A549 (cell line): Measurements from ENCODE around the gene TRIAP1. TPM values are rescaled to one million over a fixed set of nuclear protein-coding genes. Genes with fewer than 3 reads are reported as not detected.
A peak's percentile ranks its signal among the peaks of the same experiment; 100 is the strongest.

Experiments used
- ATAC-seq, 2 experiments: fragments of 200-7000 bp in 1 of 2; fragments of >200 bp in 1 of 2; cut with Nextera tagmentation in 1 of 2; cut with Tn5 transposase in 1 of 2; 3 replicates each; pipeline versions ENCODE4 v1.8.0 to v1.9.1; 2018 to 2020; ENCODE audit warnings: mild to moderate bottlenecking in 1 of 2, moderate library complexity in 1 of 2
- CTCF ChIA-PET: fragments of 300-600 bp; sonication (Branson Sonifier 250); formaldehyde crosslinking; extraction: SDS; loops from one replicate; lab custom pipeline; 2021; ENCODE audit warnings: antibody characterized with exemption, inconsistent platforms; lab: Yijun Ruan, JAX
- POLR2A ChIA-PET: fragments of 350-600 bp; formaldehyde crosslinking; extraction: SDS; loops from one replicate; lab custom pipeline; 2021; ENCODE audit warnings: antibody characterized with exemption, inconsistent platforms; lab: Yijun Ruan, JAX
- DNase-seq, 2 experiments: peaks; one replicate each; pipeline versions ENCODE4 v3.0.0 to v3.0.0-alpha.2; 2011 to 2016; ENCODE audit warnings: low read depth in 1 of 2, low spot score in 1 of 2
- FAIRE-seq: peaks from 2 replicates; lab custom pipeline; 2011; peaks lifted over from hg19 to GRCh38; lab: Jason Lieb, UNC
- H3K27ac ChIP-seq, 2 experiments: fragments of >200 bp; sonication (Bioruptor Twin); formaldehyde crosslinking; 3 replicates each; pipeline ENCODE4 v1.5.1; 2016 to 2017
- H3K4me1 ChIP-seq: fragments of >200 bp; sonication (Bioruptor Twin); formaldehyde crosslinking; 3 replicates; pipeline ENCODE4 v1.6.1; 2016
- H3K4me2 ChIP-seq: fragments of >200 bp; sonication (Bioruptor Twin); formaldehyde crosslinking; 3 replicates; pipeline ENCODE4 v1.6.1; 2016
- H3K4me3 ChIP-seq: fragments of >200 bp; sonication (Bioruptor Twin); formaldehyde crosslinking; 3 replicates; pipeline ENCODE4 v1.5.1; 2016
- H3K9me3 ChIP-seq: fragments of >200 bp; sonication (Bioruptor Twin); formaldehyde crosslinking; 3 replicates; pipeline ENCODE4 v1.6.1; 2016
- CEBPB ChIP-seq, 2 experiments: fragments of >200 bp in 1 of 2; sonication (Bioruptor Twin) in 1 of 2; formaldehyde crosslinking in 1 of 2; IDR thresholded peaks; 2 replicates each; pipeline ENCODE4 v1.6.1; 2012 to 2016
- EHMT2 ChIP-seq: fragments of 200-600 bp; sonication (generic); IDR thresholded peaks from 2 replicates; pipeline ENCODE4 v1.6.1; 2016; ENCODE audit warnings: antibody characterized with exemption, low read depth, mild to moderate bottlenecking, moderate library complexity
- HOXA7 ChIP-seq: fragments of 250-450 bp; sonication (Bioruptor Pico); IDR thresholded peaks from 2 replicates; pipeline ENCODE4 v1.5.0; 2020; ENCODE audit warnings: mild to moderate bottlenecking, moderate library complexity
- HOXB5 ChIP-seq: fragments of 250-450 bp; sonication (Bioruptor Pico); IDR thresholded peaks from 2 replicates; pipeline ENCODE4 v1.5.0; 2020; ENCODE audit warnings: mild to moderate bottlenecking, moderate library complexity
- MAFK ChIP-seq: fragments of 450-650 bp; IDR thresholded peaks from 2 replicates; pipeline ENCODE4 v1.6.1; 2014; ENCODE audit not compliant: partially characterized antibody
- MAZ ChIP-seq: fragments of 150-350 bp; IDR thresholded peaks from 2 replicates; pipeline ENCODE4 v1.6.1; 2014; ENCODE audit warnings: antibody characterized with exemption, low read depth, low read length, borderline replicate concordance
- MYC ChIP-seq: IDR thresholded peaks from 2 replicates; pipeline ENCODE4 v1.6.1; 2012; ENCODE audit warnings: mild to moderate bottlenecking, inconsistent platforms, low read length, improper control_type of control experiment, borderline replicate concordance
- PHF8 ChIP-seq: fragments of 200-600 bp; sonication (generic); IDR thresholded peaks from 2 replicates; pipeline ENCODE4 v1.6.1; 2016; ENCODE audit warnings: low read depth, mild to moderate bottlenecking, antibody characterized with exemption, moderate library complexity, borderline replicate concordance
- RAD21 ChIP-seq, 2 experiments: fragments of >200 bp in 1 of 2; sonication (Bioruptor Twin) in 1 of 2; formaldehyde crosslinking in 1 of 2; IDR thresholded peaks in 1 of 2; conservative IDR thresholded peaks in 1 of 2; 2 replicates in 1 of 2; 3 replicates in 1 of 2; pipeline ENCODE4 v1.6.1; 2012 to 2018; ENCODE audit warnings: inconsistent platforms in 1 of 2
- RCOR1 ChIP-seq: fragments of 150-350 bp; IDR thresholded peaks from 2 replicates; pipeline ENCODE4 v1.6.1; 2014; ENCODE audit warnings: antibody characterized with exemption, low read length, low read depth
- SMC3 ChIP-seq: fragments of >200 bp; sonication (Bioruptor Twin); formaldehyde crosslinking; IDR thresholded peaks from 3 replicates; pipeline ENCODE4 v1.6.1; 2018; ENCODE audit warnings: inconsistent platforms
- TFCP2L1 ChIP-seq: fragments of 250-450 bp; sonication (Bioruptor Pico); IDR thresholded peaks from 2 replicates; pipeline ENCODE4 v1.5.0; 2021; ENCODE audit warnings: mild to moderate bottlenecking
- ZFP36 ChIP-seq: fragments of 450-650 bp; IDR thresholded peaks from 2 replicates; pipeline ENCODE4 v1.6.1; 2014; ENCODE audit warnings: borderline replicate concordance; ENCODE audit not compliant: partially characterized antibody
- WGBS: methylation state at CpG from one replicate; pipeline ENCODE4 v1.1.6; 2017; ENCODE audit errors: missing lambda C conversion rate; 5-methylcytosine and 5-hydroxymethylcytosine counted together
- polyA plus RNA-seq, 4 experiments: library from polyadenylated mRNA; depleted of rRNA in 3 of 4; stranded (reverse); fragments of >200 nt; fragmentation: RNase III in 1 of 4; extraction: RNeasy Plus Mini Kit Qiagen cat#74134 plus additional on column Dnase treatment in 1 of 4; gene quantifications; 2 replicates in 3 of 4; 3 replicates in 1 of 4; pipeline ENCODE4 v1.2.3, GENCODE V29; 2011 to 2017
- TF ChIP-seq, protein P1 (sequence below): fragments of >200 bp; sonication (Bioruptor Twin); formaldehyde crosslinking; IDR thresholded peaks from 3 replicates; pipeline ENCODE4 v1.5.1; 2016
- TF ChIP-seq, protein P2 (sequence below): IDR thresholded peaks from 2 replicates; pipeline ENCODE4 v1.6.1; 2012
- TF ChIP-seq, protein P3 (sequence below): fragments of 450-650 bp; IDR thresholded peaks from 2 replicates; pipeline ENCODE4 v1.6.1; 2014; ENCODE audit warnings: antibody characterized with exemption

Gene TRIAP1
- polyA plus RNA-seq, 2 of the 4 experiments (the other 2 are of a cell fraction), result 70.9 to 114 TPM

DNA sequence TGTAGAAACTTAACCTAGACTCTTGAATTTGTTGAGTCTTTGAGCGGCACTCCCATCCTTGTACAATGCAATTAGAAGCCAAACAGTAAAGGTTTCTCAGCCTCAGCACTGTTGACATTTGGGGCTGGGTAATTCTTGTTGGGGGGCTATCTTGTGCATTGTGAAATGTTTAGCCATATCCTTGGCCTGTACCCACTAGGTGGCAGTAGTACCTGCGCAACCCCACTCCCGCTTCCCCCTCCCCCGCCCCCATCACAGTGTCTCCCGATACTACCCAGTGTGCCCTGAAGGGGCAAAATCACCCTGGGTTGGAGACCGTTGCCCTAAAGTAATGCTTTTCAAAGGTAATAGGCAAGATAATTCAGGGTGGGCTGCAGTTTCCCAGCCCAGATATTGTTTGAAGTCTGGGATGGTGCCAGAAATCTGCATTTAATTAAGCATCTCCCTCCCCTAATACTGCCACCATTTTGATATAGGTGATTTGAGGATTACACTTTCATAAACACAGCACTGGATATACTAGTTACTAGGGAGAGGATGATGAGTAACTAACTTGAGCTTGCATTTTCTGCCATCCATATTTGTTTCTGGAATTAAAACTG, 6.4 kb downstream of the TRIAP1 start:
- ATAC-seq, result peak; percentile 53 to 65; a peak in 5 of 6 replicates
- no peak overlapping the region for H3K27ac ChIP-seq
- DNase-seq, result peak; percentile 78 to 90
- H3K9me3 ChIP-seq, result no peaks in the 10 kb centered on the region
- H3K4me3 ChIP-seq, result no peak overlapping the region
- POLR2A ChIA-PET, result no interaction called here
- no peak for FAIRE-seq
- H3K4me2 ChIP-seq, result peak overlapping the region; percentile 90
- H3K4me1 ChIP-seq, result peaks cover 15% of the 10 kb centered on the region
- CTCF ChIA-PET, result interaction anchor here (0.7 to 10.1 kb wide), 19 partner anchors 8 to 205 kb away, joined by 3 to 99 read pairs (median 3); partner anchors contain the start of genes COQ5, DYNLL1 and SRSF9
- WGBS, result 11% methylated on average over 6 of the region's 6 CpGs
- TF ChIP-seq, protein P1, sequence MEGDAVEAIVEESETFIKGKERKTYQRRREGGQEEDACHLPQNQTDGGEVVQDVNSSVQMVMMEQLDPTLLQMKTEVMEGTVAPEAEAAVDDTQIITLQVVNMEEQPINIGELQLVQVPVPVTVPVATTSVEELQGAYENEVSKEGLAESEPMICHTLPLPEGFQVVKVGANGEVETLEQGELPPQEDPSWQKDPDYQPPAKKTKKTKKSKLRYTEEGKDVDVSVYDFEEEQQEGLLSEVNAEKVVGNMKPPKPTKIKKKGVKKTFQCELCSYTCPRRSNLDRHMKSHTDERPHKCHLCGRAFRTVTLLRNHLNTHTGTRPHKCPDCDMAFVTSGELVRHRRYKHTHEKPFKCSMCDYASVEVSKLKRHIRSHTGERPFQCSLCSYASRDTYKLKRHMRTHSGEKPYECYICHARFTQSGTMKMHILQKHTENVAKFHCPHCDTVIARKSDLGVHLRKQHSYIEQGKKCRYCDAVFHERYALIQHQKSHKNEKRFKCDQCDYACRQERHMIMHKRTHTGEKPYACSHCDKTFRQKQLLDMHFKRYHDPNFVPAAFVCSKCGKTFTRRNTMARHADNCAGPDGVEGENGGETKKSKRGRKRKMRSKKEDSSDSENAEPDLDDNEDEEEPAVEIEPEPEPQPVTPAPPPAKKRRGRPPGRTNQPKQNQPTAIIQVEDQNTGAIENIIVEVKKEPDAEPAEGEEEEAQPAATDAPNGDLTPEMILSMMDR, result peak; percentile 81
- TF ChIP-seq, protein P2, sequence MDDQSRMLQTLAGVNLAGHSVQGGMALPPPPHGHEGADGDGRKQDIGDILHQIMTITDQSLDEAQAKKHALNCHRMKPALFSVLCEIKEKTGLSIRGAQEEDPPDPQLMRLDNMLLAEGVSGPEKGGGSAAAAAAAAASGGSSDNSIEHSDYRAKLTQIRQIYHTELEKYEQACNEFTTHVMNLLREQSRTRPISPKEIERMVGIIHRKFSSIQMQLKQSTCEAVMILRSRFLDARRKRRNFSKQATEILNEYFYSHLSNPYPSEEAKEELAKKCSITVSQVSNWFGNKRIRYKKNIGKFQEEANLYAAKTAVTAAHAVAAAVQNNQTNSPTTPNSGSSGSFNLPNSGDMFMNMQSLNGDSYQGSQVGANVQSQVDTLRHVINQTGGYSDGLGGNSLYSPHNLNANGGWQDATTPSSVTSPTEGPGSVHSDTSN, result no peak
- TF ChIP-seq RAD21 (conservative IDR thresholded peaks at IDR 0.05 in 1 of 2, IDR thresholded peaks at IDR 0.05 in 1 of 2) (peak; percentile 42 to 54; a peak in 4 of 5 replicates), SMC3 (peak; percentile 48; the same call in 2 of the 3 replicates), RCOR1 (no peak), MYC (no peak), HOXA7 (no peak), TFCP2L1 (CRISPR knock-in tag) (no peak), HOXB5 (CRISPR knock-in tag) (no peak), EHMT2 (no peak), CEBPB (IDR thresholded peaks at IDR 0.05) (peak; percentile 63 to 85; a peak in 3 of 4 replicates), MAFK (no peak), MAZ (0 out of 2 replicates have a peak, but pooled peaks have one; percentile 51)
- TF ChIP-seq, protein P3, sequence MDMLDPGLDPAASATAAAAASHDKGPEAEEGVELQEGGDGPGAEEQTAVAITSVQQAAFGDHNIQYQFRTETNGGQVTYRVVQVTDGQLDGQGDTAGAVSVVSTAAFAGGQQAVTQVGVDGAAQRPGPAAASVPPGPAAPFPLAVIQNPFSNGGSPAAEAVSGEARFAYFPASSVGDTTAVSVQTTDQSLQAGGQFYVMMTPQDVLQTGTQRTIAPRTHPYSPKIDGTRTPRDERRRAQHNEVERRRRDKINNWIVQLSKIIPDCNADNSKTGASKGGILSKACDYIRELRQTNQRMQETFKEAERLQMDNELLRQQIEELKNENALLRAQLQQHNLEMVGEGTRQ, result no peak

DNA sequence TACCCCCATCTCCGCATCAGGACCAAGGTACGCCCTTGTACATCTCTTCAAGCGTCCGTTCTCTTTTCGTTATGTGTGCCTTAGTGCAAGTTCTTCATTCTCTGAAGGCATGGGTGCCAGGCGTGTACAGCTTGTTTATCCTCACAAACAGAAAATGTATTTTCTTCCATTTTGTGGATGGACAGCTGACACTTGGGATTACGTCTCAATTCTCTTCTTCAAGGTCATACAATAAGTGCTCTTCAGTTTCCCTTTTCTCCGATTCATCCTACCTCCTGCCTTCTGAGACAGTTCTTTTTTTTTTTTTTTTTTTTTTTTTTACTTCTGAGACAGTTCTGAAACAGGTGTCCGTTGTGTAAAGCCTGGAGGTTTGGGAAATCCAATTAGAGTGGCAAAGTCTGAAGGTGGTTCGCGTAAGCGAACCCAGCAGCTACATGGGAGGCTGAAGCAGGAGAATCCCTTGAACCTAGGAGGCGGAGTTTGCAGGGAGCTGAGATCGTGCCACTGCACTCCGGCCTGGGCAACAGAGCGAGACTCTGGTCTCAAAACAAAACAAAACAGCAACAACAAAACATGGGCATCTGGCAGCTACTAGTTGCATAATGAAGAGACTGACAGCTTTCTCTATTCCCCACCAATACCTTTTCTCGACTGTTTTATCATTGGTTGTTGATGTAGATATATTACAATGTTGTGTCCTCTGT, 7.5 kb downstream of the TRIAP1 start:
- Histone ChIP-seq H3K9me3 (no peaks in the 10 kb centered on the region), H3K4me2 (peak overlapping the region; percentile 90), H3K27ac (peak overlapping the region; percentile 71 to 91), H3K4me3 (peak overlapping the region; percentile 79), H3K4me1 (peaks cover 14% of the 10 kb centered on the region)
- peak; percentile 2 to 11; a peak in 3 of 6 replicates for ATAC-seq
- POLR2A ChIA-PET, result interaction anchor here (0.6 to 1.3 kb wide), 2 partner anchors 50 to 147 kb away, joined by 4 to 10 read pairs; partner anchors contain the start of gene RNU4-2
- DNase-seq, result no peak
- CTCF ChIA-PET, result interaction anchor here (0.9 to 10.1 kb wide), 15 partner anchors 9 to 238 kb away, joined by 3 to 99 read pairs (median 4); partner anchors contain the start of genes RPLP0 and SRSF9
- WGBS, result 37% methylated on average over 17 of the region's 17 CpGs
- no peak for FAIRE-seq
- TF ChIP-seq PHF8, result 0 out of 2 replicates have a peak, but pooled peaks have one; percentile 3
- TF ChIP-seq ZFP36, result no peak
